Right cardiac atrium (tissue), 5 donors: Measurements from ENCODE around the gene UBC. TPM values are rescaled to one million over a fixed set of nuclear protein-coding genes. Genes with fewer than 3 reads are reported as not detected.

ENCODE experiments used
- ATAC-seq, 2 donors: fragments of 200-7000 bp; cut with Tn5 transposase; one replicate each; pipeline versions ENCODE4 v1.8.0 to v1.9.1; 2020; ENCODE audit warnings: moderate library complexity in 2 of 2, mild to moderate bottlenecking in 1 of 2
- DNase-seq, 3 donors: peaks; one replicate each; pipeline ENCODE4 v3.0.0-alpha.2; 2020
- H3K27ac ChIP-seq: one replicate; pipeline ENCODE4 v1.5.1; 2013; ENCODE audit warnings: mild to moderate bottlenecking, low read length, control low read depth, moderate library complexity
- H3K27me3 ChIP-seq: one replicate; pipeline ENCODE4 v1.6.1; 2013; ENCODE audit not compliant: control insufficient read depth, insufficient read depth
- H3K4me1 ChIP-seq: one replicate; pipeline ENCODE4 v1.6.1; 2013; ENCODE audit warnings: low read length; ENCODE audit not compliant: control insufficient read depth, insufficient read depth
- H3K4me3 ChIP-seq: one replicate; pipeline ENCODE4 v1.5.1; 2013; ENCODE audit warnings: low read length, control low read depth
- H3K9me3 ChIP-seq: one replicate; pipeline ENCODE4 v1.6.1; 2013; ENCODE audit warnings: low read length; ENCODE audit not compliant: control insufficient read depth
- WGBS: extraction: QIAGEN DNeasy Blood & Tissue Kit; methylation state at CpG from one replicate; pipeline ENCODE4 v1.1.7; 2013; 5-methylcytosine and 5-hydroxymethylcytosine counted together
- intact Hi-C, 4 donors: fragments of 100-400 bp; cut with DNase I; formaldehyde crosslinking; loops; one replicate each; pipeline versions ENCODE4 v1.11.0 to v1.14.0; 2022 to 2023
- polyA plus RNA-seq: library from polyadenylated mRNA; stranded (reverse); fragments of 200-250 nt; gene quantifications from one replicate; pipeline ENCODE4 v1.2.3, GENCODE V29; 2013
- total RNA-seq, 4 donors: library from RNA; stranded (reverse); fragmentation: NEBNext Ultra II Directional; extraction: Animal tissue kit (Norgen Biotek cat#: 25700); gene quantifications; one replicate each; pipeline ENCODE4 v1.2.1, GENCODE V29; 2021
- donor health status: healthy with polysubstance abuse.
- donor health status: DM: no; HTN: yes; CAD: no.
- donor health status: DM: no; HTN: no; CAD: no.
- donor health status: DM: no; HTN: yes; CAD: no; lungs with severe emphysema.
- donor health status: DM: yes; HTN: yes; CAD: no.

Gene UBC
- total and polyA plus RNA-seq, 5 donors = 1,045 to 1,141 (median 1,063) TPM

- H3K4me3 ChIP-seq = no peak overlapping the region
- H3K27me3 ChIP-seq = no peaks in the 10 kb centered on the region
- H3K27ac ChIP-seq = no peak overlapping the region
- WGBS = 66% methylated on average over 11 of the region's 11 CpGs
- ATAC-seq = peak in 1 of 2 donors; percentile 2
- intact Hi-C loops = no loop called here
- H3K4me1 ChIP-seq = no peaks in the 10 kb centered on the region
- no peaks in the 10 kb centered on the region for H3K9me3 ChIP-seq
- DNase-seq = peak in 2 of 3 donors; percentile 0 to 48
These were observed 46.0 kb downstream of the UBC start for GRCh38 chr12:124868252-124869058.

DNA sequence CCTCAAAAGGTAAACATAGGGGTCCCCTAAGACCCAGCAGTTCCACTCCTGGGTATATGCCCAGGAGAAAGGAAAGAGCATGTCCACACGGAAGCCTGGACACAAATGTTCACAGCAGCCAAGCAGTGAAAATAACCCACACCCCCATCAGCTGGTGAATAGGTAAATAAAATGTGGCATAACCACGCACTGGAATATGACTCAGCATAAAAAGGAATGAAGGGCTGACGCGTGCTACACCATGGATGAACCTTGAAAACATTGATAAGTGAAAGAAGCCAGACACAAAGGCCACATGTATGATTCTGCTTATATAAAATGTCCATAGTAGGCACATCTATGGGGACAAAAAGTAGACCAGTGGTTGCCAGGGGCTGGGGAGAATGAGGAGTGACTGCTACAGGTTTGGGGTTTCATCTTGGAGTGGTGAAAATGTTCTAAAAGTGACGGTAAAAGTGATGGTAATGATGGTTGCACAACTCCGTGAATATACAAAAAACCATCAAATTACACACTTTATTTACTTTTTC, 47.0 kb downstream of the UBC start:
- WGBS = 77% methylated on average over 6 of the region's 6 CpGs
- DNase-seq = no peak
- intact Hi-C loops = no loop called here
- Histone ChIP-seq H3K27me3 (no peaks in the 10 kb centered on the region), H3K27ac (no peak overlapping the region), H3K4me3 (no peak overlapping the region), H3K4me1 (no peaks in the 10 kb centered on the region), H3K9me3 (no peaks in the 10 kb centered on the region)
- ATAC-seq = no peak

DNA sequence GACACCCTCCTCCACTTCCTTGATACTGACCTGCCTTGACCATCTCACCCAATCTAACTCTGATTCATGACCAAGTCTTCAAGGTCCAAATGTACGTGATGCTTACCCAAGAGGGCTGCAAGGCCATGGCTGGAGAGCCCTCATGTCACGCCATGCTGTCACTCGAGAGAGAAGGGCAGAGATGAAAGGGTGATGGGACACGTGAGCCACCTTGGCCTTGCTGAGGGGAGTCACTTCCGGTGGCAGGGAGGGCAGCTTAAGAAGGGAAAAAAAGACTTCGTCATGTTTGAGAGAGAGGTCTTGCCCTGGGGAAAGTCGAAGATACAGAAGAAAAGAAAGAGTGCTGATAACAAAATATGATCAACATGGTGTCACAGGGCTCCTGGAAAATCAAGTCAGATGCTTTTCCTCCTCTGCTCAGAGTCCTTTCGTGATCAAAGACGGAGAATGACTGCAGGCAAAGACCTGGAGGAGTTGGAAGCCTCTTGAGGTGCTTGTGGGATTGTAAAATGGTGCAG, 47.5 kb downstream of the UBC start:
- Histone ChIP-seq H3K4me3 (no peak overlapping the region), H3K27ac (no peak overlapping the region), H3K4me1 (peaks cover 1% of the 10 kb centered on the region), H3K27me3 (no peaks in the 10 kb centered on the region), H3K9me3 (no peaks in the 10 kb centered on the region)
- DNase-seq = peak in 2 of 3 donors; percentile 10 to 18
- 82% methylated on average over 9 of the region's 9 CpGs for WGBS
- intact Hi-C loops = no loop called here
- no peak for ATAC-seq

- DNase-seq = peak in 1 of 3 donors; percentile 33
- intact Hi-C loops = no loop called here
- peaks cover 3% of the 10 kb centered on the region for H3K4me1 ChIP-seq
- H3K4me3 ChIP-seq = no peak overlapping the region
- no peak overlapping the region for H3K27ac ChIP-seq
- H3K27me3 ChIP-seq = no peaks in the 10 kb centered on the region
- no peaks in the 10 kb centered on the region for H3K9me3 ChIP-seq
- WGBS = 70% methylated on average over 10 of the region's 10 CpGs
- ATAC-seq = no peak
These were observed 48.1 kb downstream of the UBC start for GRCh38 chr12:124866195-124866882.

- H3K27ac ChIP-seq = no peak overlapping the region
- WGBS = 94% methylated on average over 7 of the region's 7 CpGs
- no peak overlapping the region for H3K4me3 ChIP-seq
- H3K9me3 ChIP-seq = no peaks in the 10 kb centered on the region
- no peaks in the 10 kb centered on the region for H3K27me3 ChIP-seq
- peaks cover 3% of the 10 kb centered on the region for H3K4me1 ChIP-seq
- DNase-seq = peak in 2 of 3 donors; percentile 22 to 29
- no peak for ATAC-seq
- intact Hi-C loops = no loop called here
These were observed 48.7 kb downstream of the UBC start for GRCh38 chr12:124865728-124866127.

DNA sequence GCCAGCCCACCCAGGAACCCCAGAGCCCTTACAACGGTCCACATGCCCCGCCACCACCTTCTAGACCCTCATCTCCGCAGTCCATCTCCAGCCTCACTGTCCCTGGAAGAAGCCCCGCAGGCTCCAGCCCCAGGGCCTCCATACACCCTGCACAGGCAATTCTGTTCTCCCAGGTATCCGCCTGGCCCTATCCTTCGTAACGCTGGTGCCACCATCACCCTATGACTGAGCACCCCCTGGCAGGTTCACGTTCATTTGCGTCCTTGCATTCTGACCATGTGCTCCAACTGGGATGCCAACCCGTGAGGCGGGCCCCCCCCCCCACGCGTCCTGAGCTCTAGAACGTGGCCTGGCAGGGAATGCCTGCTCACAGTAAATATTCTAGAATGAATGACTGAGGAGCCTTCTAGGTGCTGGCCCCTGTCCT, 50.1 kb downstream of the UBC start:
- peak in 2 of 3 donors; percentile 52 to 53 for DNase-seq
- intact Hi-C loops = no loop called here
- 92% methylated on average over 14 of the region's 14 CpGs for WGBS
- H3K4me1 ChIP-seq = peaks cover 3% of the 10 kb centered on the region
- H3K27ac ChIP-seq = no peak overlapping the region
- peak in 1 of 2 donors; percentile 1 for ATAC-seq
- H3K27me3 ChIP-seq = no peaks in the 10 kb centered on the region
- H3K4me3 ChIP-seq = peak overlapping the region; percentile 54
- H3K9me3 ChIP-seq = no peaks in the 10 kb centered on the region

GRCh38 chr12:124863416-124864325, 50.8 kb downstream of the UBC start, which contains the start of gene SCARB1:
Gene SCARB1, minus strand, starts transcription at chr12:124863864. Its CDS starts 144 bp downstream, at chr12:124863720.
- under 1% methylated on average over 89 of the region's 89 CpGs for WGBS
- Histone ChIP-seq H3K9me3 (no peaks in the 10 kb centered on the region), H3K27me3 (no peaks in the 10 kb centered on the region), H3K4me1 (peaks cover 3% of the 10 kb centered on the region), H3K4me3 (peak within 1 kb of the TSS; percentile 54), H3K27ac (no peak within 1 kb of the TSS)
- ATAC-seq (peak; percentile 91 to 92), DNase-seq (peak; percentile 85 to 94 (median 94))
- intact Hi-C loops = no loop called here

DNA sequence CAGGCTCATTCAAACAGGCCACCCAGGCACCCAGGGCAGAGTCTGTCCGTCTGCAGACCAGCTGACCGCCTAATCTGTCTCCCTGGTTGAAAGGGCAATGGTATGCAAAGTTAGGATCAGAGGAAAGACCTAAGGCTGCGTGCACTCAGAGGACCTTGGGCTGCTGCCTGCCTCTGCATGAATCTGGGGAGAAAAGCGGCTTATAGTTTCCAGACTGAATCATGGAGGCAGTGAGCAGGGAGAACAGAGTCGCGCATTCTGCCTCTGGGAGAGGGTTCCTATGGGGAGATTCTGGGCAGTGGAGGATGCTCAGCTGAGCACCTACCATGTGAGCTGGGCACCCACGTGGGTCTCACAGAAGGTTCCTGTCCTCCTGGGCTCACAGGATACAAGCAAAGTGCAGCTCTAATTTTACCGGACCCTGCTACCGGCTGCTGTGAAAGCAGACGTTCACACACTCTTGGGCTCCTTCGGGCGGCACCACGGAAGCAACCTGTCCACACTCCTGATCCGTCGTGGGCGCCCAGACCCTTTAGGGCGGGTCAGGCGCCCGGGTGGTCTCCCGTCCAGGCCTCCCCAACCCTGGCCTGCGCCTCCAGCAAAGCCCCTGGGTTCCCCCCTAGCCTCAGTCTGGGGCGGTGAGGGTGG, 51.6 kb downstream of the UBC start:
- Histone ChIP-seq H3K9me3 (no peaks in the 10 kb centered on the region), H3K4me1 (peaks cover 3% of the 10 kb centered on the region), H3K27me3 (no peaks in the 10 kb centered on the region), H3K4me3 (peak overlapping the region; percentile 54), H3K27ac (no peak overlapping the region)
- DNase-seq (peak in 2 of 3 donors; percentile 56 to 59), ATAC-seq (peak; percentile 6 to 11)
- intact Hi-C loops = no loop called here
- WGBS = 19% methylated on average over 22 of the region's 22 CpGs

DNA sequence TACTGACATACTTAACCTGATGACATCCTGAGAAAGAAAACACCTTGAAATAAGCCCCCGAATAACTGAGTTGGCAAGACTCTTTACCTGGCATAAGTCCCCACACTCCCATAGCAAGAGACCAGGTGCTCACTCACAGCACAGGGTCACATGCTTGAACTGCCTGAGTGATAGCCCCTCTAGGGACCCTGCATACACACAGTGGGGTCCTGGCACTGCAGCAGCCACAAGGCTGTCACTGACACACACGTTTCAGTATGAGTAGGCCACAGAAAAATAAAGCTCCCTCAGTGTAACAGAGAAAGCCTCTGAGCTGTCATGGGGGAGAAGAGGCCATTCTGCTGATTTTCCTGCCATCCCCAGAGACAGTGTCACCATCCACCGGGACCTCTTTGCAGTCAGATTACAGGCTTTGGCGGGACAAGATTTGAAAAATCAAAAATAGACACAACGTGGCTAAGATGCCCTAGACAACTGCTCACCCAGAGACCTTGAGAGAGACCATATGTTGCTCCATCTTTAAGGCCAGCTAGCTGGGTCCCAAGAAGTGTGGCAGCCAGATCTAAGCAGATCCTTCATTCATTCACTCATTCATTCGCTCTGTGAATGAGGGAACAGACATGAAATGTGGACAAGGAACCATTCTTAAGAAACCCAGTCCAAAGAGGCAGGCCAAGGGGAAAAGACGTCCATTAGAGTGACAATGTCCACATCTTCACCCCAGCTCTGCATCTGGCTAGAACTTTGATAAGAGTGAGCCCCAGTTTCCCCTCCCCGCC, 52.4 kb downstream of the UBC start:
- no peaks in the 10 kb centered on the region for H3K9me3 ChIP-seq
- 60% methylated on average over 8 of the region's 8 CpGs for WGBS
- DNase-seq (peak in 2 of 3 donors; percentile 26 to 41), ATAC-seq (no peak)
- no peak overlapping the region for H3K4me3 ChIP-seq
- intact Hi-C loops = no loop called here
- peaks cover 3% of the 10 kb centered on the region for H3K4me1 ChIP-seq
- no peak overlapping the region for H3K27ac ChIP-seq
- H3K27me3 ChIP-seq = no peaks in the 10 kb centered on the region
